Measurements from ENCODE around the gene ZNF574. TPM values are rescaled to one million over a fixed set of nuclear protein-coding genes. Genes with fewer than 3 reads are reported as not detected.

Gene ZNF574
- total RNA-seq, 1 experiment from 2014 or later = 35.6 TPM

DNA sequence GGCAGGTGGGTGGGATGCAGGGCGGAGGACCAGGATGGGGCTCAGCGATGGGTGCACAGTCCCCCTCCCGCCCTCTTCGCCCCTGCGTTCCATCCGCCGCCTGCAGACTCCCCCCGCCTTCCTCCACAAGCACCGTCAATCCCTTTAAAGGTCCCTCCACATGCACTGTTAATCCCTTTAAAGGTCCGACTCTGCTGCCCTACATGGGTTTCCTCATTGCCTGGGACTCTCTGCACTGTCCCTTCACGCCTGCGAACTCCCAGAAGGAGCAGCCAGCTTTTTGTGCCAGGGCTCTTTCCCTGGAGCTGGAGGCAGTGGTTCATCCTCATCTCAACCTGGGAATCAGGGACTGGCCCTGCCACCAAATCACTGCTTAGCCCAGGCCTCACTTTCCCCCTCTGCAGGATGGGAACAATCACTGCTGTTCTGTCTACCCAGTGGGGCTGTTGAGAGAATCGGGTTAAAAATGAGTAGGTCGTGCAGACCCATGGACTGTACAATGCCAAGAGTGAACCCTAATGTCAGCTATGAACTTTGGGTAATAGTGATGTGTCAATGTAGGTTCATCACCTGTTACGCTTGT lies 20.4 kb downstream of the ZNF574 start:
- no peaks in the 10 kb centered on the region for H3K27me3 ChIP-seq (ENCODE audit: insufficient read depth, low read length)
- H2AFZ ChIP-seq (ENCODE audit: low read length) = no peak overlapping the region
- no peak overlapping the region for H2AK5ac ChIP-seq (ENCODE audit: insufficient read length, low read length)
- H4K91ac ChIP-seq (ENCODE audit: insufficient read length, low read depth, low read length) = no peak overlapping the region
- no peak overlapping the region for H3K23ac ChIP-seq (ENCODE audit: insufficient read length, low read depth, low read length)
- no peak overlapping the region for H2BK12ac ChIP-seq (ENCODE audit: insufficient read length, low read depth, low read length)
- H4K20me1 ChIP-seq (ENCODE audit: control insufficient read depth, insufficient read depth, insufficient read length) = no peaks in the 10 kb centered on the region
- TF ChIP-seq, protein P1, sequence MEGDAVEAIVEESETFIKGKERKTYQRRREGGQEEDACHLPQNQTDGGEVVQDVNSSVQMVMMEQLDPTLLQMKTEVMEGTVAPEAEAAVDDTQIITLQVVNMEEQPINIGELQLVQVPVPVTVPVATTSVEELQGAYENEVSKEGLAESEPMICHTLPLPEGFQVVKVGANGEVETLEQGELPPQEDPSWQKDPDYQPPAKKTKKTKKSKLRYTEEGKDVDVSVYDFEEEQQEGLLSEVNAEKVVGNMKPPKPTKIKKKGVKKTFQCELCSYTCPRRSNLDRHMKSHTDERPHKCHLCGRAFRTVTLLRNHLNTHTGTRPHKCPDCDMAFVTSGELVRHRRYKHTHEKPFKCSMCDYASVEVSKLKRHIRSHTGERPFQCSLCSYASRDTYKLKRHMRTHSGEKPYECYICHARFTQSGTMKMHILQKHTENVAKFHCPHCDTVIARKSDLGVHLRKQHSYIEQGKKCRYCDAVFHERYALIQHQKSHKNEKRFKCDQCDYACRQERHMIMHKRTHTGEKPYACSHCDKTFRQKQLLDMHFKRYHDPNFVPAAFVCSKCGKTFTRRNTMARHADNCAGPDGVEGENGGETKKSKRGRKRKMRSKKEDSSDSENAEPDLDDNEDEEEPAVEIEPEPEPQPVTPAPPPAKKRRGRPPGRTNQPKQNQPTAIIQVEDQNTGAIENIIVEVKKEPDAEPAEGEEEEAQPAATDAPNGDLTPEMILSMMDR (conservative IDR thresholded peaks at IDR 0.05) = peak; percentile 30; the same call in 1 of the 3 replicates
- no peaks in the 10 kb centered on the region for H3K23me2 ChIP-seq (ENCODE audit: insufficient read length, low read depth, low read length, poor library complexity, severe bottlenecking)
- no peak overlapping the region for H2BK20ac ChIP-seq (ENCODE audit: low read depth, low read length, poor library complexity, severe bottlenecking)
- H2BK5ac ChIP-seq (ENCODE audit: insufficient read length, low read length) = no peak overlapping the region
- H3K27me3 Mint-ChIP-seq (ENCODE audit: low read depth) = peaks cover 16% of the 10 kb centered on the region
- H3K4me1 ChIP-seq (ENCODE audit: insufficient read depth, low read length) = no peaks in the 10 kb centered on the region; the same call in 1 of the 2 replicates
- H2BK15ac ChIP-seq (ENCODE audit: low read depth, low read length) = no peak overlapping the region
- H3K27ac ChIP-seq (ENCODE audit: insufficient read length, low read depth, low read length) = no peak overlapping the region
- no peak for DNase-seq
- peak overlapping the region; percentile 9 for H3K4me2 ChIP-seq (ENCODE audit: insufficient read depth, insufficient read length, low read length)
- no peaks in the 10 kb centered on the region for H3K9me3 Mint-ChIP-seq
- no peak overlapping the region for H4K5ac ChIP-seq (ENCODE audit: insufficient read length, low read depth, low read length)
- H2BK120ac ChIP-seq (ENCODE audit: low read depth, low read length, poor library complexity, severe bottlenecking) = no peak overlapping the region
- H3K79me1 ChIP-seq (ENCODE audit: insufficient read depth, low read depth, low read length, poor library complexity, severe bottlenecking) = no peaks in the 10 kb centered on the region
- H3K9me3 ChIP-seq (ENCODE audit: control insufficient read depth, low read depth, low read length) = no peaks in the 10 kb centered on the region
- WGBS (ENCODE audit: extremely low coverage, insufficient read length, low lambda C conversion rate) = no CpG with 5 or more reads among the region's 15 CpGs
- no peak overlapping the region for H3K27ac Mint-ChIP-seq
- H3K9ac ChIP-seq (ENCODE audit: extremely low read depth, insufficient read length, low read length) = no peak overlapping the region
- H3K79me2 ChIP-seq (ENCODE audit: insufficient read depth, low read length) = no peaks in the 10 kb centered on the region
- H3K4ac ChIP-seq (ENCODE audit: low read depth, low read length) = no peak overlapping the region
- no peak overlapping the region for H3K14ac ChIP-seq (ENCODE audit: insufficient read depth, low read length)
- H3T11ph ChIP-seq (ENCODE audit: low read length) = no peak overlapping the region
- H3K18ac ChIP-seq (ENCODE audit: insufficient read length, low read depth, low read length) = no peak overlapping the region
- H3K56ac ChIP-seq (ENCODE audit: insufficient read length, low read depth, low read length) = no peak overlapping the region
- no peak overlapping the region for H4K8ac ChIP-seq (replicated peaks; ENCODE audit: insufficient read length, low read depth, low read length)
- H3K4me1 Mint-ChIP-seq = peaks cover 9 to 27% of the 10 kb centered on the region in 2 experiments
- H3K36me3 Mint-ChIP-seq (ENCODE audit: insufficient read depth in 1 of 3, low read depth in 3 of 3) = no peaks in the 10 kb centered on the region; a peak in 1 of 7 replicates
- H3K4me3 Mint-ChIP-seq = peak overlapping the region; percentile 52 to 77

Measured in H9 (cell line).